Upper lobe of left lung (tissue), 6 donors: ENCODE measurements around the gene FOXN4. TPM values are rescaled to one million over a fixed set of nuclear protein-coding genes. Genes with fewer than 3 reads are reported as not detected.

Source experiments
- ATAC-seq, 2 donors: fragments of 200-7000 bp; cut with Tn5 transposase; one replicate each; pipeline ENCODE4 v1.9.1; 2022; ENCODE audit warnings: mild to moderate bottlenecking in 2 of 2, moderate library complexity in 2 of 2; ENCODE audit not compliant: low FRiP score in 2 of 2
- DNase-seq, 2 donors: peaks; one replicate each; pipeline ENCODE4 v3.0.0-alpha.2; 2019 to 2020
- H3K27ac ChIP-seq, 4 donors: fragments of 200-600 bp; sonication (generic); one replicate each; pipeline ENCODE4 v1.5.1; 2016 to 2019
- H3K27me3 ChIP-seq, 4 donors: fragments of 200-600 bp; sonication (generic); one replicate each; pipeline ENCODE4 v1.5.1; 2017 to 2019
- H3K36me3 ChIP-seq, 4 donors: fragments of 200-600 bp; sonication (generic); one replicate each; pipeline ENCODE4 v1.5.1; 2016 to 2019
- H3K4me1 ChIP-seq, 4 donors: fragments of 200-600 bp; sonication (generic); one replicate each; pipeline ENCODE4 v1.5.1; 2018 to 2019
- H3K4me3 ChIP-seq, 4 donors: fragments of 200-600 bp; sonication (generic); one replicate each; pipeline ENCODE4 v1.5.1; 2017 to 2019; ENCODE audit warnings: mild to moderate bottlenecking in 2 of 4, moderate library complexity in 1 of 4
- H3K9me3 ChIP-seq, 4 donors: fragments of 200-600 bp; sonication (generic); one replicate each; pipeline ENCODE4 v1.5.1; 2018 to 2019
- CTCF ChIP-seq, 6 experiments: fragments of 450-650 bp in 4 of 6; fragments of 200-600 bp in 2 of 6; sonication (generic) in 2 of 6; IDR thresholded peaks; one replicate each; pipeline ENCODE4 v1.5.1; 2016 to 2019; ENCODE audit warnings: antibody characterized with exemption in 6 of 6
- EP300 ChIP-seq, 4 donors: sonication (generic); formaldehyde crosslinking; IDR thresholded peaks; one replicate each; pipeline ENCODE4 v1.5.1; 2017; ENCODE audit warnings: antibody characterized with exemption in 4 of 4, control low read depth in 2 of 4
- POLR2A ChIP-seq, 4 donors: fragments of 450-650 bp; IDR thresholded peaks; one replicate each; pipeline ENCODE4 v1.5.1; 2016 to 2017; ENCODE audit warnings: antibody characterized with exemption in 4 of 4, mild to moderate bottlenecking in 2 of 4
- POLR2AphosphoS5 ChIP-seq, 2 donors: sonication (generic); formaldehyde crosslinking; IDR thresholded peaks; one replicate each; pipeline ENCODE4 v1.5.1; 2017; ENCODE audit warnings: antibody characterized with exemption in 2 of 2
- WGBS, 2 donors: methylation state at CpG; one replicate each; pipeline ENCODE4 v1.1.5; 2017 to 2018; 5-methylcytosine and 5-hydroxymethylcytosine counted together
- total RNA-seq, 6 donors: library from RNA; depleted of rRNA in 4 of 6; stranded (reverse); fragments of >200 nt in 4 of 6; gene quantifications; one replicate each; pipeline versions ENCODE4 v1.1.0 to v1.2.1, GENCODE V29; 2016 to 2021
- donor health status: DM: no; HTN: no; CAD: no; lungs with moderate emphysema.
- donor health status: DM: no; HTN: yes; CAD: no; lungs with severe emphysema.

FOXN4 gene
- total RNA-seq, 6 donors from 2014 or later: 0.49 to 5.2 (median 1.1) TPM; not detected in 3

- H3K4me1 ChIP-seq: no peaks in the 10 kb centered on the region
- no peaks in the 10 kb centered on the region for H3K36me3 ChIP-seq
- no peaks in the 10 kb centered on the region for H3K9me3 ChIP-seq
- WGBS, 2 donors: 68% methylated on average over 3 of the region's 3 CpGs
- H3K27me3 ChIP-seq: peaks cover 0 to 7% (median 1%) of the 10 kb centered on the region in 4 donors
- no peak overlapping the region for H3K27ac ChIP-seq
- DNase-seq (no peak), ATAC-seq (no peak)
- TF ChIP-seq EP300 (IDR thresholded peaks at IDR 0.05): no peak
- no peak for TF ChIP-seq POLR2AphosphoS5 (IDR thresholded peaks at IDR 0.05)
- TF ChIP-seq CTCF (IDR thresholded peaks at IDR 0.05): no peak
- no peak for TF ChIP-seq POLR2A (IDR thresholded peaks at IDR 0.05)
- no peak overlapping the region for H3K4me3 ChIP-seq
Observed at GRCh38 chr12:109301643-109302168, 7.4 kb downstream of the FOXN4 start.

GRCh38 chr12:109299849-109300248, 9.2 kb downstream of the FOXN4 start:
- Histone ChIP-seq H3K4me1 (no peaks in the 10 kb centered on the region), H3K27me3 (peaks cover 0 to 5% (median 1%) of the 10 kb centered on the region in 4 donors), H3K4me3 (no peak overlapping the region), H3K9me3 (no peaks in the 10 kb centered on the region), H3K36me3 (no peaks in the 10 kb centered on the region), H3K27ac (no peak overlapping the region)
- no peak for ATAC-seq
- TF ChIP-seq POLR2AphosphoS5 (IDR thresholded peaks at IDR 0.05): no peak
- TF ChIP-seq CTCF (IDR thresholded peaks at IDR 0.05): no peak
- no peak for TF ChIP-seq POLR2A (IDR thresholded peaks at IDR 0.05)
- no peak for TF ChIP-seq EP300 (IDR thresholded peaks at IDR 0.05)
- WGBS, 2 donors: 84 to 87% methylated on average over 5 to 7 of the region's 7 CpGs
- no peak for DNase-seq

- WGBS, 2 donors: 59 to 73% methylated on average over 2 to 3 of the region's 3 CpGs
- no peak for TF ChIP-seq EP300 (IDR thresholded peaks at IDR 0.05)
- TF ChIP-seq CTCF (IDR thresholded peaks at IDR 0.05): no peak
- TF ChIP-seq POLR2A (IDR thresholded peaks at IDR 0.05): no peak
- TF ChIP-seq POLR2AphosphoS5 (IDR thresholded peaks at IDR 0.05): no peak
Observed at GRCh38 chr12:109296431-109296830, 12.7 kb downstream of the FOXN4 start.

GRCh38 chr12:109295764-109296425, 13.2 kb downstream of the FOXN4 start:
- Histone ChIP-seq H3K27ac (no peak overlapping the region), H3K36me3 (no peaks in the 10 kb centered on the region), H3K4me3 (no peak overlapping the region), H3K27me3 (peaks cover 0 to 11% (median 5%) of the 10 kb centered on the region in 4 donors), H3K9me3 (no peaks in the 10 kb centered on the region), H3K4me1 (peaks cover 2 to 11% (median 7%) of the 10 kb centered on the region in 4 donors)
- 81 to 83% methylated on average over 13 of the region's 13 CpGs for WGBS, 2 donors
- TF ChIP-seq POLR2A (IDR thresholded peaks at IDR 0.05) (no peak), CTCF (IDR thresholded peaks at IDR 0.05) (no peak), POLR2AphosphoS5 (IDR thresholded peaks at IDR 0.05) (no peak), EP300 (IDR thresholded peaks at IDR 0.05) (no peak)
- no peak for DNase-seq
- no peak for ATAC-seq

More at GRCh38 chr12:109296431-109296830, 12.7 kb downstream of the FOXN4 start:
- Histone ChIP-seq H3K9me3 (no peaks in the 10 kb centered on the region), H3K4me3 (no peak overlapping the region), H3K36me3 (no peaks in the 10 kb centered on the region), H3K27ac (no peak overlapping the region), H3K27me3 (peaks cover 0 to 10% (median 4%) of the 10 kb centered on the region in 4 donors), H3K4me1 (peaks cover 2 to 8% (median 6%) of the 10 kb centered on the region in 4 donors)
- ATAC-seq (no peak), DNase-seq (no peak)
